Ureter (tissue), 1 donor: Measurements from ENCODE around the gene LRP11. TPM values are rescaled to one million over a fixed set of nuclear protein-coding genes. Genes with fewer than 3 reads are reported as not detected.
A peak's percentile ranks its signal among the peaks of the same experiment; 100 is the strongest.
"Not testable (repeated sequence)": the region's sequence is repeated elsewhere in the genome, so short reads cannot be mapped to it uniquely, and the experiment has no call there.

Experiments
- DNase-seq: peaks from one replicate; pipeline ENCODE4 v3.0.0-alpha.2; 2020; ENCODE audit warnings: low spot score
- total RNA-seq: library from RNA; stranded (reverse); gene quantifications from one replicate; pipeline ENCODE4 v1.2.4, GENCODE V29; 2023
- donor health status: DM: yes; HTN: yes; CAD: no.

Gene LRP11
- total RNA-seq, 1 donor from 2014 or later, result 73.6 TPM

GRCh38 chr6:149869275-149869892 is 5.2 kb upstream of the LRP11 start:
- no peak for DNase-seq

- no peak for DNase-seq
Observed at GRCh38 chr6:149867876-149868640, 3.9 kb upstream of the LRP11 start.

- peak; percentile 62 for DNase-seq
Observed at GRCh38 chr6:149864578-149865535, 698 bp upstream of the LRP11 start.

- DNase-seq, result peak; percentile 79
Observed at GRCh38 chr6:149862922-149863697, 1.0 kb downstream of the LRP11 start.

- DNase-seq, result not testable (repeated sequence)
Observed at GRCh38 chr6:149862424-149862738, 1.8 kb downstream of the LRP11 start.

- no peak for DNase-seq
Observed at GRCh38 chr6:149861603-149862423, 2.3 kb downstream of the LRP11 start.

- no peak for DNase-seq
Observed at GRCh38 chr6:149860834-149861602, 3.1 kb downstream of the LRP11 start.

GRCh38 chr6:149860513-149860833 is 3.7 kb downstream of the LRP11 start:
- no peak for DNase-seq

- no peak for DNase-seq
Observed at GRCh38 chr6:149859938-149860337, 4.2 kb downstream of the LRP11 start.

- no peak for DNase-seq
Observed at GRCh38 chr6:149859368-149859767, 4.8 kb downstream of the LRP11 start.

GRCh38 chr6:149857541-149857940 is 6.6 kb downstream of the LRP11 start:
- no peak for DNase-seq

GRCh38 chr6:149856256-149856994 is 7.7 kb downstream of the LRP11 start:
- DNase-seq, result no peak

- no peak for DNase-seq
Observed at GRCh38 chr6:149855741-149856140, 8.4 kb downstream of the LRP11 start.

GRCh38 chr6:149855040-149855654 is 9.0 kb downstream of the LRP11 start:
- DNase-seq, result peak; percentile 69

- peak; percentile 80 for DNase-seq
Observed at GRCh38 chr6:149854532-149854931, 9.6 kb downstream of the LRP11 start.

- DNase-seq, result not testable (repeated sequence)
Observed at GRCh38 chr6:149854017-149854416, 10.1 kb downstream of the LRP11 start.

GRCh38 chr6:149852881-149853280 is 11.3 kb downstream of the LRP11 start:
- no peak for DNase-seq

GRCh38 chr6:149852180-149852579 is 12.0 kb downstream of the LRP11 start:
- DNase-seq, result no peak
